WTC11 (cell line): ENCODE data around the gene FGFR1OP2. TPM values are rescaled to one million over a fixed set of nuclear protein-coding genes. Genes with fewer than 3 reads are reported as not detected.

ENCODE experiments used
- ATAC-seq: fragments of 200-7000 bp; cut with Tn5 transposase; 2 replicates; pipeline ENCODE4 v1.10.0; 2021; ENCODE audit warnings: mild to moderate bottlenecking, moderate library complexity
- CTCF ChIA-PET: fragments of 300-600 bp; sonication (Branson Sonifier 250); formaldehyde crosslinking; loops from one replicate; lab custom pipeline; 2021; ENCODE audit warnings: antibody characterized with exemption; lab: Charles Lee
- POLR2A ChIA-PET: fragments of 350-600 bp; sonication (Branson Sonifier 250); formaldehyde crosslinking; loops from one replicate; lab custom pipeline; 2021; ENCODE audit warnings: antibody characterized with exemption; lab: Charles Lee
- DNase-seq: peaks from one replicate; pipeline ENCODE4 v3.0.0; 2021; ENCODE audit warnings: low spot score
- H3K27ac Mint-ChIP-seq: 2 replicates; pipeline ENCODE4 v1.8.0; 2021; ENCODE audit warnings: mixed read lengths
- H3K27me3 Mint-ChIP-seq: 2 replicates; pipeline ENCODE4 v1.8.0; 2021; ENCODE audit warnings: low read depth, mild to moderate bottlenecking, moderate library complexity, mixed read lengths
- H3K36me3 Mint-ChIP-seq: 2 replicates; pipeline ENCODE4 v1.8.0; 2021; ENCODE audit warnings: mixed read lengths
- H3K4me1 Mint-ChIP-seq: 2 replicates; pipeline ENCODE4 v1.8.0; 2022; ENCODE audit warnings: mixed read lengths
- H3K4me3 Mint-ChIP-seq: 2 replicates; pipeline ENCODE4 v1.8.0; 2021; ENCODE audit warnings: mild to moderate bottlenecking, moderate library complexity, mixed read lengths
- H3K9me3 Mint-ChIP-seq: 2 replicates; pipeline ENCODE4 v1.8.0; 2021; ENCODE audit warnings: mixed read lengths
- ATF1 ChIP-seq: sonication (generic); formaldehyde crosslinking; IDR thresholded peaks from 2 replicates; pipeline ENCODE4 v1.8.1; 2023; ENCODE audit warnings: mild to moderate bottlenecking, moderate library complexity, missing genetic modification reagents
- ESRRA ChIP-seq: sonication (generic); formaldehyde crosslinking; IDR thresholded peaks from 2 replicates; pipeline ENCODE4 v1.8.1; 2022; ENCODE audit warnings: mild to moderate bottlenecking, missing genetic modification reagents, borderline replicate concordance
- FOXK1 ChIP-seq: sonication (generic); formaldehyde crosslinking; IDR thresholded peaks from 2 replicates; pipeline ENCODE4 v1.8.0; 2022; ENCODE audit warnings: mild to moderate bottlenecking, moderate library complexity, missing genetic modification reagents
- GRHL2 ChIP-seq: fragments of 250-450 bp; sonication (Bioruptor Pico); IDR thresholded peaks from 2 replicates; pipeline ENCODE4 v1.8.0; 2022; ENCODE audit warnings: mild to moderate bottlenecking, moderate library complexity; ENCODE audit not compliant: insufficient replicate concordance, severe bottlenecking
- HMGA2 ChIP-seq: fragments of 250-450 bp; sonication (Bioruptor Pico); IDR thresholded peaks from 2 replicates; pipeline ENCODE4 v1.4.0; 2021; ENCODE audit warnings: mild to moderate bottlenecking, moderate library complexity
- JUN ChIP-seq: sonication (generic); formaldehyde crosslinking; IDR thresholded peaks from 2 replicates; pipeline ENCODE4 v1.8.0; 2023; ENCODE audit warnings: mild to moderate bottlenecking, missing genetic modification reagents
- NFATC4 ChIP-seq: fragments of 250-450 bp; sonication (Bioruptor Pico); IDR thresholded peaks from 2 replicates; pipeline ENCODE4 v1.9.0; 2021; ENCODE audit warnings: mild to moderate bottlenecking
- PRRX2 ChIP-seq: fragments of 250-450 bp; sonication (Bioruptor Pico); IDR thresholded peaks from 2 replicates; pipeline ENCODE4 v1.8.0; 2021; ENCODE audit warnings: mild to moderate bottlenecking
- RELA ChIP-seq: sonication (generic); formaldehyde crosslinking; IDR thresholded peaks from 2 replicates; pipeline ENCODE4 v1.8.1; 2022; ENCODE audit warnings: missing genetic modification reagents, mild to moderate bottlenecking, borderline replicate concordance
- SMAD3 ChIP-seq: sonication (generic); formaldehyde crosslinking; IDR thresholded peaks from 2 replicates; pipeline ENCODE4 v1.8.0; 2022; ENCODE audit warnings: missing genetic modification reagents, mild to moderate bottlenecking, borderline replicate concordance
- TCF7 ChIP-seq: sonication (generic); formaldehyde crosslinking; IDR thresholded peaks from 2 replicates; pipeline ENCODE4 v1.8.0; 2022; ENCODE audit warnings: mild to moderate bottlenecking, low read depth, missing genetic modification reagents, moderate library complexity
- ZBTB21 ChIP-seq: sonication (generic); formaldehyde crosslinking; IDR thresholded peaks from 2 replicates; pipeline ENCODE4 v1.8.1; 2023; ENCODE audit warnings: mild to moderate bottlenecking, missing genetic modification reagents, borderline replicate concordance
- ZNF121 ChIP-seq: sonication (generic); formaldehyde crosslinking; IDR thresholded peaks from 2 replicates; pipeline ENCODE4 v1.8.0; 2023; ENCODE audit warnings: missing genetic modification reagents
- ZNF232 ChIP-seq: sonication (generic); formaldehyde crosslinking; IDR thresholded peaks from 2 replicates; pipeline ENCODE4 v1.8.0; 2022; ENCODE audit warnings: mild to moderate bottlenecking, missing genetic modification reagents
- ZNF317 ChIP-seq: sonication (generic); formaldehyde crosslinking; IDR thresholded peaks from 2 replicates; pipeline ENCODE4 v1.8.1; 2023; ENCODE audit warnings: low read depth, mild to moderate bottlenecking, moderate library complexity, missing genetic modification reagents, borderline replicate concordance
- ZNF512 ChIP-seq: sonication (generic); formaldehyde crosslinking; IDR thresholded peaks from 2 replicates; pipeline ENCODE4 v1.8.1; 2022; ENCODE audit warnings: missing genetic modification reagents, borderline replicate concordance
- total RNA-seq: library from RNA; stranded (reverse); gene quantifications from 3 replicates; pipeline ENCODE4 v1.2.3, GENCODE V29; 2021
- TF ChIP-seq, protein P1 (sequence below): sonication (generic); formaldehyde crosslinking; IDR thresholded peaks from 2 replicates; pipeline ENCODE4 v1.8.1; 2022; ENCODE audit warnings: low read depth, missing genetic modification reagents, borderline replicate concordance
- TF ChIP-seq, protein P2 (sequence below): sonication (generic); formaldehyde crosslinking; IDR thresholded peaks from 2 replicates; pipeline ENCODE4 v1.8.1; 2023; ENCODE audit warnings: mild to moderate bottlenecking, missing genetic modification reagents, moderate library complexity
- TF ChIP-seq, protein P3 (sequence below): sonication (generic); formaldehyde crosslinking; IDR thresholded peaks from 2 replicates; pipeline ENCODE4 v1.8.0; 2023; ENCODE audit warnings: mild to moderate bottlenecking, missing genetic modification reagents
- TF ChIP-seq, protein P4 (sequence below): fragments of 200-600 bp; IDR thresholded peaks from 2 replicates; pipeline ENCODE4 v1.8.0; 2022; ENCODE audit warnings: antibody characterized with exemption

Gene FGFR1OP2
- total RNA-seq, 1 experiment from 2014 or later = 28.9 TPM

- TF ChIP-seq TCF7 (CRISPR knock-in tag) (no peak), FOXK1 (CRISPR knock-in tag) (no peak), NFATC4 (CRISPR knock-in tag) (no peak), SMAD3 (CRISPR knock-in tag) (no peak)
- TF ChIP-seq, all 79 proteins: peak for 0
Measured at GRCh38 chr12:26982866-26983265, 44.6 kb downstream of the FGFR1OP2 start (continued).

GRCh38 chr12:26987634-26988424, 49.6 kb downstream of the FGFR1OP2 start:
- CTCF ChIA-PET = no interaction called here

GRCh38 chr12:26988703-26989102, 50.4 kb downstream of the FGFR1OP2 start:
- Mint-ChIP-seq H3K36me3 (peaks cover 43% of the 10 kb centered on the region), H3K27me3 (no peaks in the 10 kb centered on the region), H3K4me1 (no peaks in the 10 kb centered on the region), H3K4me3 (no peak overlapping the region), H3K27ac (no peak overlapping the region), H3K9me3 (no peaks in the 10 kb centered on the region)
- POLR2A ChIA-PET = no interaction called here
- ATAC-seq (no peak), DNase-seq (no peak)
- TF ChIP-seq, protein P1, sequence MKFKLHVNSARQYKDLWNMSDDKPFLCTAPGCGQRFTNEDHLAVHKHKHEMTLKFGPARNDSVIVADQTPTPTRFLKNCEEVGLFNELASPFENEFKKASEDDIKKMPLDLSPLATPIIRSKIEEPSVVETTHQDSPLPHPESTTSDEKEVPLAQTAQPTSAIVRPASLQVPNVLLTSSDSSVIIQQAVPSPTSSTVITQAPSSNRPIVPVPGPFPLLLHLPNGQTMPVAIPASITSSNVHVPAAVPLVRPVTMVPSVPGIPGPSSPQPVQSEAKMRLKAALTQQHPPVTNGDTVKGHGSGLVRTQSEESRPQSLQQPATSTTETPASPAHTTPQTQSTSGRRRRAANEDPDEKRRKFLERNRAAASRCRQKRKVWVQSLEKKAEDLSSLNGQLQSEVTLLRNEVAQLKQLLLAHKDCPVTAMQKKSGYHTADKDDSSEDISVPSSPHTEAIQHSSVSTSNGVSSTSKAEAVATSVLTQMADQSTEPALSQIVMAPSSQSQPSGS (CRISPR knock-in tag) = no peak
- TF ChIP-seq ZNF512 (CRISPR knock-in tag) (no peak), RELA (CRISPR knock-in tag) (no peak), ATF1 (CRISPR knock-in tag) (no peak), GRHL2 (no peak), ZNF232 (CRISPR knock-in tag) (no peak)
- CTCF ChIA-PET = no interaction called here

More at GRCh38 chr12:26987634-26988424, 49.6 kb downstream of the FGFR1OP2 start:
- POLR2A ChIA-PET = no interaction called here
- no peak overlapping the region for H3K27ac Mint-ChIP-seq
- TF ChIP-seq ZNF317 (CRISPR knock-in tag) (no peak), FOXK1 (CRISPR knock-in tag) (no peak), ZNF121 (CRISPR knock-in tag) (peak; percentile 64; the same call in 1 of the 2 replicates), RELA (CRISPR knock-in tag) (no peak), HMGA2 (CRISPR knock-in tag) (no peak)
- TF ChIP-seq, protein P2, sequence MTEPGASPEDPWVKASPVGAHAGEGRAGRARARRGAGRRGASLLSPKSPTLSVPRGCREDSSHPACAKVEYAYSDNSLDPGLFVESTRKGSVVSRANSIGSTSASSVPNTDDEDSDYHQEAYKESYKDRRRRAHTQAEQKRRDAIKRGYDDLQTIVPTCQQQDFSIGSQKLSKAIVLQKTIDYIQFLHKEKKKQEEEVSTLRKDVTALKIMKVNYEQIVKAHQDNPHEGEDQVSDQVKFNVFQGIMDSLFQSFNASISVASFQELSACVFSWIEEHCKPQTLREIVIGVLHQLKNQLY = no peak
- no peak for ATAC-seq
- H3K9me3 Mint-ChIP-seq = no peaks in the 10 kb centered on the region
- no peak for DNase-seq
- no peaks in the 10 kb centered on the region for H3K4me1 Mint-ChIP-seq
- no peak overlapping the region for H3K4me3 Mint-ChIP-seq
- peaks cover 41% of the 10 kb centered on the region for H3K36me3 Mint-ChIP-seq
- H3K27me3 Mint-ChIP-seq = no peaks in the 10 kb centered on the region

DNA sequence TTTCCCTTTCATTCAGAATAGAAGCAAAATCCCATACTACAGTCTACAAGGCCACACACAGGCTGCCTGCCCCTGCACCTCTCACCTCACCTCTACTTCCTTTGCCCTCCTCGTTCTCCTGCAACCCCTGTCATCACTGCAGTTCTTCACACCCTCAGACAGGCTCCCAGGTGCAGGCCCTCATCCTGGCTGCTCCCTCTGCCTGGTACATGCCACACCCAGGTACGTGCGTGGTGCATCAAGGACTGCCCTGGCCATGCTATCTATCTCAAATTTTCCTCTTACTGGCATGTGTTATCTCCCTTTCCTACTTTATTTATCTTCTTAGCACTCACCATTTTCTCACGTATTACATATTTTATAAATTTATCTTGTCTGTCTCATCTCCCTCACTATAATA, 51.6 kb downstream of the FGFR1OP2 start:
- ATAC-seq = no peak
- no peaks in the 10 kb centered on the region for H3K4me1 Mint-ChIP-seq
- no peaks in the 10 kb centered on the region for H3K9me3 Mint-ChIP-seq
- no peak overlapping the region for H3K4me3 Mint-ChIP-seq
- peaks cover 48% of the 10 kb centered on the region for H3K36me3 Mint-ChIP-seq
- H3K27ac Mint-ChIP-seq = no peak overlapping the region; the same call in 1 of the 2 replicates
- ChIA-PET POLR2A (no interaction called here), CTCF (interaction anchor here (1.1 kb wide), 1 partner anchor 24 kb away, joined by 5 read pairs; the partner anchor contains the start of gene TM7SF3)
- DNase-seq = no peak
- no peaks in the 10 kb centered on the region for H3K27me3 Mint-ChIP-seq
- TF ChIP-seq, protein P3, sequence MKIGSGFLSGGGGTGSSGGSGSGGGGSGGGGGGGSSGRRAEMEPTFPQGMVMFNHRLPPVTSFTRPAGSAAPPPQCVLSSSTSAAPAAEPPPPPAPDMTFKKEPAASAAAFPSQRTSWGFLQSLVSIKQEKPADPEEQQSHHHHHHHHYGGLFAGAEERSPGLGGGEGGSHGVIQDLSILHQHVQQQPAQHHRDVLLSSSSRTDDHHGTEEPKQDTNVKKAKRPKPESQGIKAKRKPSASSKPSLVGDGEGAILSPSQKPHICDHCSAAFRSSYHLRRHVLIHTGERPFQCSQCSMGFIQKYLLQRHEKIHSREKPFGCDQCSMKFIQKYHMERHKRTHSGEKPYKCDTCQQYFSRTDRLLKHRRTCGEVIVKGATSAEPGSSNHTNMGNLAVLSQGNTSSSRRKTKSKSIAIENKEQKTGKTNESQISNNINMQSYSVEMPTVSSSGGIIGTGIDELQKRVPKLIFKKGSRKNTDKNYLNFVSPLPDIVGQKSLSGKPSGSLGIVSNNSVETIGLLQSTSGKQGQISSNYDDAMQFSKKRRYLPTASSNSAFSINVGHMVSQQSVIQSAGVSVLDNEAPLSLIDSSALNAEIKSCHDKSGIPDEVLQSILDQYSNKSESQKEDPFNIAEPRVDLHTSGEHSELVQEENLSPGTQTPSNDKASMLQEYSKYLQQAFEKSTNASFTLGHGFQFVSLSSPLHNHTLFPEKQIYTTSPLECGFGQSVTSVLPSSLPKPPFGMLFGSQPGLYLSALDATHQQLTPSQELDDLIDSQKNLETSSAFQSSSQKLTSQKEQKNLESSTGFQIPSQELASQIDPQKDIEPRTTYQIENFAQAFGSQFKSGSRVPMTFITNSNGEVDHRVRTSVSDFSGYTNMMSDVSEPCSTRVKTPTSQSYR (CRISPR knock-in tag) = no peak
- no peak for TF ChIP-seq ESRRA (CRISPR knock-in tag)
- no peak for TF ChIP-seq ZBTB21 (CRISPR knock-in tag)
- TF ChIP-seq, protein P4, sequence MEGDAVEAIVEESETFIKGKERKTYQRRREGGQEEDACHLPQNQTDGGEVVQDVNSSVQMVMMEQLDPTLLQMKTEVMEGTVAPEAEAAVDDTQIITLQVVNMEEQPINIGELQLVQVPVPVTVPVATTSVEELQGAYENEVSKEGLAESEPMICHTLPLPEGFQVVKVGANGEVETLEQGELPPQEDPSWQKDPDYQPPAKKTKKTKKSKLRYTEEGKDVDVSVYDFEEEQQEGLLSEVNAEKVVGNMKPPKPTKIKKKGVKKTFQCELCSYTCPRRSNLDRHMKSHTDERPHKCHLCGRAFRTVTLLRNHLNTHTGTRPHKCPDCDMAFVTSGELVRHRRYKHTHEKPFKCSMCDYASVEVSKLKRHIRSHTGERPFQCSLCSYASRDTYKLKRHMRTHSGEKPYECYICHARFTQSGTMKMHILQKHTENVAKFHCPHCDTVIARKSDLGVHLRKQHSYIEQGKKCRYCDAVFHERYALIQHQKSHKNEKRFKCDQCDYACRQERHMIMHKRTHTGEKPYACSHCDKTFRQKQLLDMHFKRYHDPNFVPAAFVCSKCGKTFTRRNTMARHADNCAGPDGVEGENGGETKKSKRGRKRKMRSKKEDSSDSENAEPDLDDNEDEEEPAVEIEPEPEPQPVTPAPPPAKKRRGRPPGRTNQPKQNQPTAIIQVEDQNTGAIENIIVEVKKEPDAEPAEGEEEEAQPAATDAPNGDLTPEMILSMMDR = no peak
- TF ChIP-seq PRRX2 (CRISPR knock-in tag) = no peak
- TF ChIP-seq JUN (CRISPR knock-in tag) = no peak
